ENCODE measurements around the gene EML5.

Gene EML5

GRCh38 chr14:88729159-88729558 lies 63.6 kb downstream of the EML5 start:
- no peak for DNase-seq (ENCODE audit: extremely low read depth in 1 of 2, low read depth in 1 of 2)

GRCh38 chr14:88727057-88727456 lies 65.7 kb downstream of the EML5 start:
- no peak for DNase-seq (ENCODE audit: extremely low read depth in 1 of 2, low read depth in 1 of 2)

GRCh38 chr14:88710709-88711108 lies 82.0 kb downstream of the EML5 start:
- DNase-seq (ENCODE audit: extremely low read depth in 1 of 2, low read depth in 1 of 2): no peak

- DNase-seq (ENCODE audit: extremely low read depth in 1 of 2, low read depth in 1 of 2): no peak
Observed at GRCh38 chr14:88707088-88707487, 85.7 kb downstream of the EML5 start.

GRCh38 chr14:88706425-88706824 lies 86.3 kb downstream of the EML5 start:
- no peak for DNase-seq (ENCODE audit: extremely low read depth in 1 of 2, low read depth in 1 of 2)

GRCh38 chr14:88698651-88699050 lies 94.1 kb downstream of the EML5 start:
- no peak for DNase-seq (ENCODE audit: extremely low read depth in 1 of 2, low read depth in 1 of 2)

GRCh38 chr14:88695870-88696269 lies 96.9 kb downstream of the EML5 start:
- DNase-seq (ENCODE audit: extremely low read depth in 1 of 2, low read depth in 1 of 2): no peak

- no peak for DNase-seq (ENCODE audit: extremely low read depth in 1 of 2, low read depth in 1 of 2)
Observed at GRCh38 chr14:88688386-88688785, 104.4 kb downstream of the EML5 start.

- DNase-seq (ENCODE audit: extremely low read depth in 1 of 2, low read depth in 1 of 2): no peak
Observed at GRCh38 chr14:88683119-88683518, 109.6 kb downstream of the EML5 start.

GRCh38 chr14:88682495-88683114 lies 110.1 kb downstream of the EML5 start:
- no peak for DNase-seq (ENCODE audit: extremely low read depth in 1 of 2, low read depth in 1 of 2)

- DNase-seq (ENCODE audit: extremely low read depth in 1 of 2, low read depth in 1 of 2): no peak
Observed at GRCh38 chr14:88681755-88682494, 110.8 kb downstream of the EML5 start.

GRCh38 chr14:88669346-88669745 lies 123.4 kb downstream of the EML5 start:
- DNase-seq (ENCODE audit: extremely low read depth in 1 of 2, low read depth in 1 of 2): no peak

- DNase-seq (ENCODE audit: extremely low read depth in 1 of 2, low read depth in 1 of 2): no peak
Observed at GRCh38 chr14:88668448-88669116, 124.2 kb downstream of the EML5 start.

GRCh38 chr14:88667555-88668273 lies 125.0 kb downstream of the EML5 start:
- peak in 1 of 2 donors; percentile 14 for DNase-seq (ENCODE audit: extremely low read depth in 1 of 2, low read depth in 1 of 2)

GRCh38 chr14:88660056-88660455 lies 132.7 kb downstream of the EML5 start:
- no peak for DNase-seq (ENCODE audit: extremely low read depth in 1 of 2, low read depth in 1 of 2)

GRCh38 chr14:88639221-88639620 lies 153.5 kb downstream of the EML5 start:
- DNase-seq (ENCODE audit: extremely low read depth in 1 of 2, low read depth in 1 of 2): no peak

- no peak for DNase-seq (ENCODE audit: extremely low read depth in 1 of 2, low read depth in 1 of 2)
Observed at GRCh38 chr14:88632512-88632911, 160.2 kb downstream of the EML5 start.

- DNase-seq (ENCODE audit: extremely low read depth in 1 of 2, low read depth in 1 of 2): no peak
Observed at GRCh38 chr14:88631091-88631490, 161.7 kb downstream of the EML5 start.

- no peak for DNase-seq (ENCODE audit: extremely low read depth in 1 of 2, low read depth in 1 of 2)
Observed at GRCh38 chr14:88630565-88630964, 162.2 kb downstream of the EML5 start.

GRCh38 chr14:88628462-88628861 lies 164.3 kb downstream of the EML5 start:
- DNase-seq (ENCODE audit: extremely low read depth in 1 of 2, low read depth in 1 of 2): no peak

- DNase-seq (ENCODE audit: extremely low read depth in 1 of 2, low read depth in 1 of 2): no peak
Observed at GRCh38 chr14:88628033-88628432, 164.7 kb downstream of the EML5 start.
